Activated CD8-positive, alpha-beta T cell treated with anti-CD3 and anti-CD28 coated beads, Interleukin-2, amount 10 ng/mL, durations not matched to agents 7 days and 5 days (primary cell): Measurements from ENCODE around the gene C3orf22. TPM values are rescaled to one million over a fixed set of nuclear protein-coding genes. Genes with fewer than 3 reads are reported as not detected.
"Not testable (repeated sequence)": the region's sequence is repeated elsewhere in the genome, so short reads cannot be mapped to it uniquely, and the experiment has no call there.

Experiments
- ATAC-seq: fragments of 150-1000 bp; cut with Tn5 transposase; one replicate; pipeline ENCODE4 v1.10.0; 2021; ENCODE audit warnings: moderate library complexity
- CTCF ChIA-PET: fragments of 350-600 bp; sonication (Branson Sonifier 250); formaldehyde crosslinking; loops from one replicate; lab custom pipeline; 2021; ENCODE audit warnings: antibody characterized with exemption; lab: Charles Lee
- POLR2A ChIA-PET: fragments of 350-600 bp; sonication (Branson Sonifier 250); formaldehyde crosslinking; loops from one replicate; lab custom pipeline; 2021; ENCODE audit warnings: antibody characterized with exemption; lab: Charles Lee
- DNase-seq: peaks from one replicate; pipeline ENCODE4 v3.0.0-alpha.2; 2020
- H3K27ac Mint-ChIP-seq: one replicate; pipeline ENCODE4 v1.8.0; 2021; ENCODE audit warnings: mild to moderate bottlenecking, mixed read lengths
- H3K27me3 Mint-ChIP-seq: one replicate; pipeline ENCODE4 v1.8.0; 2021; ENCODE audit warnings: low read depth, mixed read lengths
- H3K36me3 Mint-ChIP-seq: one replicate; pipeline ENCODE4 v1.8.0; 2021; ENCODE audit warnings: low read depth, mixed read lengths
- H3K4me1 Mint-ChIP-seq: one replicate; pipeline ENCODE4 v1.8.0; 2021; ENCODE audit warnings: low read depth, mixed read lengths
- H3K4me3 Mint-ChIP-seq: one replicate; pipeline ENCODE4 v1.8.0; 2021; ENCODE audit warnings: mild to moderate bottlenecking, mixed read lengths
- H3K9me3 Mint-ChIP-seq: one replicate; pipeline ENCODE4 v1.8.0; 2022; ENCODE audit warnings: mixed read lengths; ENCODE audit not compliant: insufficient read depth
- total RNA-seq, 2 experiments: library from RNA; stranded (reverse); gene quantifications; one replicate each; pipeline ENCODE4 v1.2.3, GENCODE V29; 2021

The C3orf22 gene, protein sequence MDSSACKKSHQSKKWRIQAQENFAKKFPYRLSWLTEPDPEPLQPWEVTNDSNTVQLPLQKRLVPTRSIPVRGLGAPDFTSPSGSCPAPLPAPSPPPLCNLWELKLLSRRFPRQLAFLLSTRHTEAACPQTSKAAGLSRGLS
- not detected for total RNA-seq

DNA sequence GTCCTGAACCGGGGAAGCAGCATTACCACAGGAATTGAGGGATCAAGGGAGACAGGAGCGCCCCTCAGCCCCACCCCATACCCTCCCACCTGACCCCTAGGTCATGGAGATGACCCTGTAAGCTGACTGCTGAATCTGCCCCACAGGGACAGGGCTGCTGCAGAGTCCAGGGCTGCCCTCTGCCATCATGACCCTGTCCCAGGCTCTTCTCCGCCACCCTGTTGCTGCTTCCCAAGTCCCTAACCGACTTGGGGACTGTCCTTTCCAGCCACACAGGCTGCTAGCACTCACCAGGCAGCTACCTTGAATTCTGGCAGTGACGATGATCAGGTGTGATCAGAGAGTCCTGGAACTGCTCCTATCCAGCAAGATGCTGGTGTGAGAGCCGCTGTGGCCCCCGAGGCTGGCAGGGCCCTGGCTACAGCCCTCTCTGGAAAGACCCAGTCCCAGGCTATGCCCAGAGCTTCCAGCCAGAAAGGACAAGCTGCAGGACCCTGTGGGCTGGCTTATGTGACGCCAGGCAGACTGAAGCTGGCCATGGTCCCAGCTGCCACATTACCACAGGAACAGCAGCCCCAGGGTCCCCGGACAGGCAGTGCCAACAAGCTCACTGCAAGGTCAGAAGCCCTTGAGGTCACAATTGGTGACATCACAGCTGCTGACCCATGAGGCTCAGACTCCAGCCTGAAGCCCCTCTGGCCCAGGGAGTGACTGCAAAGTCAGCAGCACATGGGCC, at the start of gene C3orf22:
C3orf22 (minus strand) TSS at position 597 of the 736 bp plus-strand sequence. CDS start 5,542 bp downstream, outside the sequence.
- no peak for ATAC-seq
- Mint-ChIP-seq H3K36me3 (no peaks in the 10 kb centered on the region), H3K27ac (no peak within 1 kb of the TSS), H3K4me3 (no peak within 1 kb of the TSS), H3K4me1 (no peaks in the 10 kb centered on the region), H3K9me3 (no peaks in the 10 kb centered on the region), H3K27me3 (peaks cover 6% of the 10 kb centered on the region)
- CTCF ChIA-PET = no interaction called here
- POLR2A ChIA-PET = no interaction called here
- DNase-seq = peak; percentile 9

DNA sequence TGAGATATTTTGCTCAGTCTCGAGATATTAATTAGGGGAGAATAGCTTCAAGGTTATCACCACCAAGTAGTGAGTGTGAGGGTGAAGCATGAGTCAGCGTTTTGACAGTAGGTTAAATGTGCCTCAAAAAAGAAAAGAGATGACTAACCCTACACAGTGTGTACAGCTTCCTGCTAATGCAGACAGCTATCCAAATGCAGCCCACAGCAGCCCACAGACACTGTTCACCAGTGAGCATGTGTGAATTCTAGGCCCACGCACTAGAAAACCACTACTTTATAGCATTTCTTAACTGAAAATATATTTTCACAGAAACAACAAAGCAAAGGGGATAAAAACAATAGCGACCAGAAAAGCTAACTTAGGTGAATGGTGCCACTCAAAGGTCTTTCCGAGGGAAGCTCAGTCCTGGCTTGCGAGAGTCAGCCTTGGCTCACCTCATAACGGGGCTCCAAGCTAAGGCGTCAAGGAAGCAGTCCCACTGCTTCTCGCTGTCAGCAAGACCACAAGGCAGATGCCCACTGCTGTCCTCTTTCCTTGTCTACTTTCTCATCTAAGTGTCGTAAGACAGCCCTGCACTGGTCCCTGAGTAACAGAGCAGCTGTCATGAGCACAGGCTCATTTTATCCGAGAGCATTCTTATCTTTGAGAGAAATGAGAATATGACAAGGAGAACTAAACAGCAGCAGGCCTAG, 48.6 kb upstream of the C3orf22 start:
- H3K4me3 Mint-ChIP-seq = no peak overlapping the region
- no peaks in the 10 kb centered on the region for H3K9me3 Mint-ChIP-seq
- ATAC-seq (peak; percentile 76), DNase-seq (peak; percentile 31)
- POLR2A ChIA-PET = no interaction called here
- H3K36me3 Mint-ChIP-seq = no peaks in the 10 kb centered on the region
- no peak overlapping the region for H3K27ac Mint-ChIP-seq
- CTCF ChIA-PET = interaction anchor here (0.7 to 1.7 kb wide), 2 partner anchors 9 to 85 kb away, joined by 3 to 9 read pairs; no protein-coding TSS in a partner anchor
- no peaks in the 10 kb centered on the region for H3K27me3 Mint-ChIP-seq
- peaks cover 10% of the 10 kb centered on the region for H3K4me1 Mint-ChIP-seq

DNA sequence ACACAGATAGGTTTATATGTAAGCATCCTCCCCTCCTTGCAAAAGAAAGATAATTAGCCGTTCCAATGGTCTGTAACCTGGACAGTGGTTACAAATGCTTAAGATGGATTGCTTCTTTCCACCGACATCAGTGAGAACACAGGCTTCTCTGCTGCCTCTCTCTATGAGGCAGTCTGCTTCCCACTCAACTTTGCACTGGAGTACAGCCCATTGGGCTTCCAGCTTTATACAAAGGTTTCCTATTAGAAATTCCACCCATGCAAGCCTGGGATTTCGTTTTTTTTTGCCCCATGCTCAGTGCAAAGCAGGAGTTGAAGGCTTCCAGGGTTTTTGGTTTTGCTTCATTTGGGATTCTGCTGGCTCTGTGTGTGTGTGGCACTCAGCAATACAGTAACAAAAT, 47.3 kb upstream of the C3orf22 start:
- Mint-ChIP-seq H3K36me3 (no peaks in the 10 kb centered on the region), H3K4me3 (no peak overlapping the region), H3K27ac (no peak overlapping the region), H3K27me3 (peaks cover 3% of the 10 kb centered on the region), H3K4me1 (peaks cover 7% of the 10 kb centered on the region), H3K9me3 (no peaks in the 10 kb centered on the region)
- POLR2A ChIA-PET = no interaction called here
- CTCF ChIA-PET = interaction anchor here (1.7 kb wide), 1 partner anchor 83 kb away, joined by 9 read pairs; no protein-coding TSS in a partner anchor
- DNase-seq (no peak), ATAC-seq (no peak)

DNA sequence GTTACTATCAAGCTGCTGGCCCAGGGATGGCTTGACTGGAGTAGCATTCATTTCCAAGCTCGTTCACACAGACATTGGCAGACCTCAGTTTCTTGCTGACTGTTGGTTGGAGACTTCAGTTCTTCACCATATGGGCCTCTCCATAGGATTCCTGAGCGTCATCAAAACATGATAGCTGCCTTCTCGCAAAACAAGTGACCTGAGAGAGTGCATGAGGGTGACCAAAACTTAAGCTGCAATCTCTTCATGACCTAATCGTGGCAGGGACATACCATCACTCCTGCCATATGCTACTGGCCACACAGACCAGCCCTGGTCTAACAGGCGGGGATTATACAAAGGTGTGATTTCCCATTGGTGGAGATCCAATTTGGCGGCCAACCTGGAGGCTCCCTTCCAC, 46.0 kb upstream of the C3orf22 start:
- DNase-seq (no peak), ATAC-seq (no peak)
- Mint-ChIP-seq H3K4me3 (no peak overlapping the region), H3K27ac (no peak overlapping the region), H3K4me1 (peaks cover 7% of the 10 kb centered on the region), H3K27me3 (peaks cover 3% of the 10 kb centered on the region), H3K36me3 (no peaks in the 10 kb centered on the region), H3K9me3 (no peaks in the 10 kb centered on the region)
- CTCF ChIA-PET = no interaction called here
- POLR2A ChIA-PET = no interaction called here

DNA sequence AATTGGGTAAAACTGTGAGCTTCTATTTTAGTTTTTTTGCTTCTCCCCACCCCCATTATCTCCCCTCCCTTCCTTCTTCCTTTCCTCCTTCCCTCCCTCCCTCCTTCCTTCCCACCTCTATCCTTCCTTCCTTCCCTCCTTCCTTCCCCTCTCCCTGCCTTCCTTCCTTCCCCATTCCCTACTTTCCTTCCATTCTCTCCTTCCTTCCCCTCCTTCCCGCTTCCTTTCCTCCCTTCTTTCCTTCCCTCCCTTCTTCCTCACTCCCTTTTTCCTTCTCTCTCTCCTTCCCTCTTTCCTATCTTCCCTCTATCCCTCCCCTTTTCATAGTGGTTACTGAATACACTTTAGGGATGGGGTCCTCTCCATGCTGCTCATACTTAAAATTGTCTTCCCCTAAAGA, 40.4 kb upstream of the C3orf22 start:
- ATAC-seq (no peak), DNase-seq (no peak)
- Mint-ChIP-seq H3K9me3 (peaks cover 5% of the 10 kb centered on the region), H3K36me3 (no peaks in the 10 kb centered on the region), H3K4me1 (no peaks in the 10 kb centered on the region), H3K27ac (no peak overlapping the region), H3K4me3 (no peak overlapping the region), H3K27me3 (peaks cover 3% of the 10 kb centered on the region)
- CTCF ChIA-PET = no interaction called here
- POLR2A ChIA-PET = no interaction called here

DNA sequence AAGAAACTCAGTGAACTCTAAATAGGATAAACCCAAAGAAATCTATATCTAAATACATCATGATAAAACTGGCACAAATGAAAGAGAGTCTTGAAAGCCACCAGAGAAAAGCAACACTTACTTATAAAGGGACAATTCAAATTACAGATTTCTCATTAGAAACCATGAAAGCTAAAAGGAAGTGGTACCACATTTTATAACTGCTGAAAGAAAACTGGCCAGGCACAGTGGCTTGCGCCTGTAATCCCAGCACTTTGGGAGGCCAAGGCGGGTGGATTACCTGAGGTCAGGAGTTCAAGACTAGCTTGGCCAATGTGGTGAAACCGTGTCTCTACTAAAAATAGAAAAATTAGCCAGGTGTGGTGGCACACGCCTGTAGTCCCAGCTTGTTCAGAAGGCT, 36.7 kb upstream of the C3orf22 start:
- H3K4me1 Mint-ChIP-seq, CTCF ChIA-PET, H3K27me3 Mint-ChIP-seq, H3K9me3 Mint-ChIP-seq, H3K4me3 Mint-ChIP-seq, H3K36me3 Mint-ChIP-seq, H3K27ac Mint-ChIP-seq, POLR2A ChIA-PET, DNase-seq, ATAC-seq: not testable (repeated sequence)

DNA sequence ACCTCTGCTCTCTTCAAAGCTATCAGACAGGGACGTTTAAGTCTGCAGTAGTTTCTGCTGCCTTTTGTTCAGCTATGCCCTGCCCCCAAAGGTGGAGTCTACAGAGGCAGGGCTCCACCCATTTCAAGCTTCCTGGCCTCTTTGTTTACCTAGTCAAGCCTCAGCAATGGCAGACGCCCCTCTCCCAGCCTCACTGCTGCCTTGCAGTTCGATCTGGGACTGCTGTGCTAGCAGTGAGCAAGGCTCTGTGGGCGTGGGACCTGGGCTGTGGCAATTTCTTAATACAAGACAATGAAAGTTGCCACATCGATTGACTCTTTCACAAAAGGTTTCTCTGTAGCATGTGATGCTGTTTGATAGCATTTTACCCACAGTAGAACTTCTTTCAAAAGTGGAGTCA, 32.8 kb upstream of the C3orf22 start:
- H3K27me3 Mint-ChIP-seq = peaks cover 11% of the 10 kb centered on the region
- not testable (repeated sequence) for ATAC-seq

DNA sequence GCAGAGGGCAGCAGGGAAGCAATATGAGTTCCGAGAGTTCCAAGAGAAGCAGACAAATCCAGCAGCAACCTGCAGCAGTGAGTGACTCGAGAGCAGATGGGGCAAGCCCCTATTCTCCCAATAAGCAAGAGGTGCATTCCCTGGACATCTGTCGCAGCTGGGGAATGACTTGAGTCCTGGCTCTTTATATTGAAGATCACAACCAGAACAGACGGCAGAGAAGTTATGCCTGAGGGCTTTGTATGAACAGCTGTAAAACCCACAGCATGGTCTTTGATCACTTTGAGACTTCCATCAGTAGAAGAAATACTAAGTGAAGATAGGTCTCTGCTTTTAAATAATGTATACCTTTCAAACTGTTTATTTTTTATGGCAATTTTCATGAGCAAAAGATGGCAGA, 23.6 kb upstream of the C3orf22 start:
- Mint-ChIP-seq H3K36me3 (no peaks in the 10 kb centered on the region), H3K4me1 (no peaks in the 10 kb centered on the region), H3K27ac (no peak overlapping the region), H3K9me3 (no peaks in the 10 kb centered on the region), H3K27me3 (peaks cover 6% of the 10 kb centered on the region), H3K4me3 (no peak overlapping the region)
- DNase-seq (no peak), ATAC-seq (no peak)
- CTCF ChIA-PET = no interaction called here
- POLR2A ChIA-PET = no interaction called here

More for the DNA sequence above, 32.8 kb upstream of the C3orf22 start:
- H3K36me3 Mint-ChIP-seq, H3K9me3 Mint-ChIP-seq, H3K4me3 Mint-ChIP-seq, H3K27ac Mint-ChIP-seq, DNase-seq, CTCF ChIA-PET, H3K4me1 Mint-ChIP-seq, POLR2A ChIA-PET: not testable (repeated sequence)

DNA sequence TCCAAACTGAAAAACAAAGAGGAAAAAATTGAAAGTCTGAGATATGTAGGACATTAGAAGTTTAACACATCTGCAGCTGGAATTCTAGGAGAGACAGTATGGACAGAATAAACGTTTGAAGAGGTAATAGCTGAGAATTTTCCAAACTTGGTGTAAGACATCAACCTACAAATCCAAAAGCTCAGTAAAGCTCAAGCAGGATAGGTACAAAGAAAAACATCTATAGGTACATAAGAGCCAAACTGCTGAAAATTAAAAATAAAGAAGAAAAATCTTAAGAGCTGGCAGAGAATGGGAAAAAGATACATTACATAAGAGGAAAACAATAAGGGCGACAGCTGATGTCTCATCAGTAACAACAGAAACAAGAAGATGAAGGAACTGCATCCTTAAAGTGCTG, 22.8 kb upstream of the C3orf22 start:
- ChIA-PET CTCF (no interaction called here), POLR2A (no interaction called here)
- DNase-seq (no peak), ATAC-seq (no peak)
- H3K9me3 Mint-ChIP-seq = no peaks in the 10 kb centered on the region
- H3K36me3 Mint-ChIP-seq = no peaks in the 10 kb centered on the region
- no peak overlapping the region for H3K4me3 Mint-ChIP-seq
- H3K27me3 Mint-ChIP-seq = peaks cover 6% of the 10 kb centered on the region
- H3K27ac Mint-ChIP-seq = no peak overlapping the region
- no peaks in the 10 kb centered on the region for H3K4me1 Mint-ChIP-seq

DNA sequence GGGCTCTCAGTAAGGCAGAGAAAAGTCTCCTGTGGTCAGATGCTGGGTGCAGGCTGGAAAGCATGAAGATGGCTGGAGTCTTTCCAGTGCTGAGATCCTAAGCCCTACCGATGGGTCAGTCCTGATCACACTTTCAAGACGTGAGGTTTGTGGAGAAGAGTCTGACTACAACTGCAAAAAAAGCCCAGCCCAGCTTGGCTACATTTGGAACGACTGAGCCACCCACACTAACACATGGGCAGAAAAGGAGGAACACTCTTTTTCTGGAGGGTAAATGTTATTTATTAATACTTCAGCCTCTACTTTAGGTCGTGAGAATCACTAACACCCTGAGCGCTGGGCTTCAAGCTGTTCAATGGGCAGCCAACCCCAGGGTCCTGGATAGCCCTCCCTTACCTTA, 22.0 kb upstream of the C3orf22 start:
- ChIA-PET CTCF (no interaction called here), POLR2A (no interaction called here)
- H3K36me3 Mint-ChIP-seq = no peaks in the 10 kb centered on the region
- no peak for ATAC-seq
- DNase-seq = no peak
- no peaks in the 10 kb centered on the region for H3K9me3 Mint-ChIP-seq
- no peaks in the 10 kb centered on the region for H3K4me1 Mint-ChIP-seq
- H3K27me3 Mint-ChIP-seq = peaks cover 5% of the 10 kb centered on the region
- no peak overlapping the region for H3K4me3 Mint-ChIP-seq
- H3K27ac Mint-ChIP-seq = no peak overlapping the region

DNA sequence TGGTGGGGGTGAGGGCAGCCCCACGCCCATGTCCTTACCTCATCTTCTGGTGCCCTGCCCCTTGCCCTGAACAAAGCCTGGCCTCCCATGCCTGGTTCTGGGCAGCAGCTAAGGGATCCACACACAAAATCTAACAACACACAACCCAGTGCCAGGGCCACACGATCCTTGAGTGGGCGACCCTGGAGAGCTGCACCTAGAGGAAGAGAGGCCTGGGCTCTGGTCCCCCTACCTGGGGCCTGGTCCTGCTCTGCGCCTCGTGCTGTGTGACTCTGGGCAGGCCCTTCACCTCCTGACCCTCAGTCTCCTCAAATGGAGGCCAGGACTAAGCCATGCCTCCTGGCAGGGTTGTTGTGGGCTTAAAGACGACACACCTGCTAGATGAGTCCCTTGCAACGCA, 20.0 kb upstream of the C3orf22 start:
- Mint-ChIP-seq H3K4me1 (no peaks in the 10 kb centered on the region), H3K36me3 (no peaks in the 10 kb centered on the region), H3K4me3 (no peak overlapping the region), H3K27me3 (peaks cover 7% of the 10 kb centered on the region), H3K27ac (no peak overlapping the region), H3K9me3 (no peaks in the 10 kb centered on the region)
- DNase-seq (no peak), ATAC-seq (no peak)
- POLR2A ChIA-PET = no interaction called here
- CTCF ChIA-PET = no interaction called here

DNA sequence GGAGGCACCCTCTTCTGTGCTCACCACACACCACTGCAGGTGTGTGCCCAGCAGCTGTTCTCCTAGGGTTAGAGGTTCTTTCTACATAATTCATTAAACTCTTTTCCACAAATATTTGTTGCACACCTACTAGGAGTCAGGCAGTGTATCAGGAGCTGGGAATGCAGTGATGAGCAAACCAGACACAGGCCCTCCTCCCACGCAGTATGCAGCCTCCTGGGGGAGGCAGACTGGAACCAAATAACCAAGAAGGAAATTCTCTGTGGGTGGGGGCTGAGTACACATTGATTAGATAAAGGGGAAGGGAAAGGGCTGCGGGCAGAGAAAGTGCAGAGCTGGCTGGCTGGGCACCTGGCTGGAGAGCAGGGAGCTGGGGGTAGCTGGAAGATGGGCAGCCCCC, 18.5 kb upstream of the C3orf22 start:
- Mint-ChIP-seq H3K27me3 (peaks cover 6% of the 10 kb centered on the region), H3K9me3 (no peaks in the 10 kb centered on the region), H3K4me1 (no peaks in the 10 kb centered on the region), H3K4me3 (no peak overlapping the region), H3K36me3 (no peaks in the 10 kb centered on the region), H3K27ac (no peak overlapping the region)
- ChIA-PET POLR2A (no interaction called here), CTCF (no interaction called here)
- DNase-seq (no peak), ATAC-seq (no peak)
